ENCODE results near the gene TBC1D17.

Gene TBC1D17

GRCh38 chr19:49875177-49875576 lies 2.3 kb upstream of the TBC1D17 start:
- in situ Hi-C loops (cut with MboI; ENCODE audit: low sequenced_read_pairs): no loop called here

- in situ Hi-C loops (cut with MboI; ENCODE audit: low sequenced_read_pairs): no loop called here
Measured at GRCh38 chr19:49875857-49876421, 1.6 kb upstream of the TBC1D17 start.

GRCh38 chr19:49876422-49877019 lies 981 bp upstream of the TBC1D17 start:
- in situ Hi-C loops (cut with MboI; ENCODE audit: low sequenced_read_pairs): no loop called here

- in situ Hi-C loops (cut with MboI; ENCODE audit: low sequenced_read_pairs): no loop called here
Measured at GRCh38 chr19:49877879-49878743, 609 bp downstream of the TBC1D17 start.

GRCh38 chr19:49878744-49879070 lies 1.2 kb downstream of the TBC1D17 start:
- in situ Hi-C loops (cut with MboI; ENCODE audit: low sequenced_read_pairs): no loop called here

GRCh38 chr19:49879243-49879963 lies 1.9 kb downstream of the TBC1D17 start:
- in situ Hi-C loops (cut with MboI; ENCODE audit: low sequenced_read_pairs): no loop called here

GRCh38 chr19:49880162-49880869 lies 2.8 kb downstream of the TBC1D17 start:
- in situ Hi-C loops (cut with MboI; ENCODE audit: low sequenced_read_pairs): no loop called here

GRCh38 chr19:49881186-49881585 lies 3.7 kb downstream of the TBC1D17 start:
- in situ Hi-C loops (cut with MboI; ENCODE audit: low sequenced_read_pairs): no loop called here

- in situ Hi-C loops (cut with MboI; ENCODE audit: low sequenced_read_pairs): no loop called here
Measured at GRCh38 chr19:49881672-49882394, 4.3 kb downstream of the TBC1D17 start.

- in situ Hi-C loops (cut with MboI; ENCODE audit: low sequenced_read_pairs): no loop called here
Measured at GRCh38 chr19:49882643-49883042, 5.1 kb downstream of the TBC1D17 start.

- in situ Hi-C loops (cut with MboI; ENCODE audit: low sequenced_read_pairs): no loop called here
Measured at GRCh38 chr19:49883094-49883493, 5.6 kb downstream of the TBC1D17 start.

- in situ Hi-C loops (cut with MboI; ENCODE audit: low sequenced_read_pairs): no loop called here
Measured at GRCh38 chr19:49884109-49884508, 6.6 kb downstream of the TBC1D17 start.

- in situ Hi-C loops (cut with MboI; ENCODE audit: low sequenced_read_pairs): no loop called here
Measured at GRCh38 chr19:49884760-49885159, 7.3 kb downstream of the TBC1D17 start.

GRCh38 chr19:49887037-49887664 lies 9.6 kb downstream of the TBC1D17 start:
- in situ Hi-C loops (cut with MboI; ENCODE audit: low sequenced_read_pairs): no loop called here

- in situ Hi-C loops (cut with MboI; ENCODE audit: low sequenced_read_pairs): no loop called here
Measured at GRCh38 chr19:49887665-49888509, 10.4 kb downstream of the TBC1D17 start.

GRCh38 chr19:49888510-49888824 lies 11.0 kb downstream of the TBC1D17 start:
- in situ Hi-C loops (cut with MboI; ENCODE audit: low sequenced_read_pairs): no loop called here

GRCh38 chr19:49889038-49889686 lies 11.7 kb downstream of the TBC1D17 start:
- in situ Hi-C loops (cut with MboI; ENCODE audit: low sequenced_read_pairs): no loop called here

GRCh38 chr19:49889687-49890348 lies 12.3 kb downstream of the TBC1D17 start:
- in situ Hi-C loops (cut with MboI; ENCODE audit: low sequenced_read_pairs): no loop called here

Data from HL-60/S4 treated with phorbol 12-myristate 13-acetate at 8.2 ng/mL for 4 days and 3 days (cell line).